Ascending aorta (tissue), 2 donors: Measurements from ENCODE around the gene NUBPL. TPM values are rescaled to one million over a fixed set of nuclear protein-coding genes. Genes with fewer than 3 reads are reported as not detected.

ENCODE experiments used
- DNase-seq, 2 donors: peaks; one replicate each; pipeline ENCODE4 v3.0.0-alpha.2; 2019; ENCODE audit warnings: low spot score in 2 of 2
- H3K27ac ChIP-seq, 2 donors: fragments of 200-600 bp; sonication (generic); one replicate each; pipeline ENCODE4 v1.5.1; 2016 to 2017; ENCODE audit warnings: mild to moderate bottlenecking in 1 of 2
- H3K27me3 ChIP-seq: fragments of 200-600 bp; sonication (generic); one replicate; pipeline ENCODE4 v1.5.1; 2017
- H3K36me3 ChIP-seq, 2 donors: fragments of 200-600 bp; sonication (generic); one replicate each; pipeline ENCODE4 v1.5.1; 2016
- H3K4me1 ChIP-seq, 2 donors: fragments of 200-600 bp; sonication (generic); one replicate each; pipeline ENCODE4 v1.5.1; 2016 to 2017; ENCODE audit warnings: mild to moderate bottlenecking in 1 of 2
- H3K4me3 ChIP-seq, 2 donors: fragments of 200-600 bp; sonication (generic); one replicate each; pipeline ENCODE4 v1.5.1; 2016 to 2017; ENCODE audit warnings: mild to moderate bottlenecking in 1 of 2
- H3K9me3 ChIP-seq, 2 donors: fragments of 200-600 bp; sonication (generic); one replicate each; pipeline ENCODE4 v1.5.1; 2016
- CTCF ChIP-seq, 3 experiments: fragments of 200-600 bp in 2 of 3; fragments of 450-650 bp in 1 of 3; sonication (generic) in 2 of 3; IDR thresholded peaks; one replicate each; pipeline ENCODE4 v1.5.1; 2016 to 2019; ENCODE audit warnings: antibody characterized with exemption in 3 of 3, mild to moderate bottlenecking in 1 of 3, moderate library complexity in 1 of 3
- intact Hi-C: fragments of 100-400 bp; cut with DNase I; formaldehyde crosslinking; loops from one replicate; pipeline ENCODE4 v1.15.1; 2023
- total RNA-seq: library from RNA; depleted of rRNA; stranded (reverse); fragments of >200 nt; gene quantifications from one replicate; pipeline ENCODE4 v1.1.0, GENCODE V29; 2016

The NUBPL gene
- total RNA-seq, 1 donor from 2014 or later = 1.7 TPM

DNA sequence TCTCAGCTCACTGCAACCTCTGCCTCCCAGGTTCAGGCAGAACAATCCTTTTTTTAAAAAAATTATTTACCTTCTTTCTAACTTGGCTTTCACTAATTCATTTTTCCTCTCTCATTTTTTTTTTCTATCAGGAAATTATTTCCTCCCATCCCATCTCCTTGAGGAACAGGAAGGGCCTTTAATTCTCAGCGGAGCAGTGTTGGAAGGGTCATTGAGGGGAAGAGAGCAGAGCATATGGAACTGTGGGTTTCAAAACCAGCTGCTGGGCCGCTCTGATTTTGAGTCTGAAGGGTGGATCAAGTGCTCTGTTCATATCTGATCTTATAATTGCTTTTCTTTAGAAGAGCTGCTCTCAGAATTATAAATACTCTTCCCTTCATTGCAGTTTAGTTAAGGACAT lies 29.0 kb downstream of the NUBPL start:
- no peaks in the 10 kb centered on the region for H3K4me1 ChIP-seq
- no peak for DNase-seq
- no peak for TF ChIP-seq CTCF (IDR thresholded peaks at IDR 0.05)
- H3K9me3 ChIP-seq = no peaks in the 10 kb centered on the region
- no peak overlapping the region for H3K27ac ChIP-seq
- no peaks in the 10 kb centered on the region for H3K36me3 ChIP-seq
- intact Hi-C loops = no loop called here
- H3K4me3 ChIP-seq = no peak overlapping the region
- H3K27me3 ChIP-seq = no peaks in the 10 kb centered on the region

DNA sequence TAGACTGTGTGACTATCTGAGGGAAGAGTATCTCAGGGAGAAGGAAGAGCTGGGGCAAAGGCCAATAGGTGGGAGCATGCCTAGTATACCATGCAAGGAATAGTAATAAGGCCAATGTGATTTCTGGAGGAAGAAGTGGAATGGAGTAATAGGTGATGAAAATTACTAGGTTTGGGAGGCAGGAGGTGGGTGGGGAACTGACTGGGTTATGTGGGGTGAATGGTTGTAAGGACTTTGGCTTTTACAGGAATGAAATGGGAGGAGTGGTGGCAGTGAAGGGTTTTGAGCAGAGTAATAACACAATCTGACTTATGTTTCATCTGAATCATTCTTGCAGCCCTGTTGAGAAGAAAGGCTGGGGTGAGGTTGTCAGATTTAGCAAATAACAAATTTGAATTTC lies 30.9 kb downstream of the NUBPL start:
- no peak for DNase-seq
- H3K9me3 ChIP-seq = no peaks in the 10 kb centered on the region

GRCh38 chr14:31592631-31593030 lies 31.4 kb downstream of the NUBPL start:
- intact Hi-C loops = no loop called here
- H3K27me3 ChIP-seq = no peaks in the 10 kb centered on the region
- no peaks in the 10 kb centered on the region for H3K4me1 ChIP-seq
- no peak for DNase-seq
- H3K27ac ChIP-seq = no peak overlapping the region
- no peak overlapping the region for H3K4me3 ChIP-seq
- no peak for TF ChIP-seq CTCF (IDR thresholded peaks at IDR 0.05)
- no peaks in the 10 kb centered on the region for H3K9me3 ChIP-seq
- H3K36me3 ChIP-seq = no peaks in the 10 kb centered on the region

More for the DNA sequence above, 30.9 kb downstream of the NUBPL start:
- Histone ChIP-seq H3K36me3 (no peaks in the 10 kb centered on the region), H3K27me3 (no peaks in the 10 kb centered on the region), H3K4me1 (no peaks in the 10 kb centered on the region), H3K27ac (no peak overlapping the region), H3K4me3 (no peak overlapping the region)
- intact Hi-C loops = no loop called here
- no peak for TF ChIP-seq CTCF (IDR thresholded peaks at IDR 0.05)

DNA sequence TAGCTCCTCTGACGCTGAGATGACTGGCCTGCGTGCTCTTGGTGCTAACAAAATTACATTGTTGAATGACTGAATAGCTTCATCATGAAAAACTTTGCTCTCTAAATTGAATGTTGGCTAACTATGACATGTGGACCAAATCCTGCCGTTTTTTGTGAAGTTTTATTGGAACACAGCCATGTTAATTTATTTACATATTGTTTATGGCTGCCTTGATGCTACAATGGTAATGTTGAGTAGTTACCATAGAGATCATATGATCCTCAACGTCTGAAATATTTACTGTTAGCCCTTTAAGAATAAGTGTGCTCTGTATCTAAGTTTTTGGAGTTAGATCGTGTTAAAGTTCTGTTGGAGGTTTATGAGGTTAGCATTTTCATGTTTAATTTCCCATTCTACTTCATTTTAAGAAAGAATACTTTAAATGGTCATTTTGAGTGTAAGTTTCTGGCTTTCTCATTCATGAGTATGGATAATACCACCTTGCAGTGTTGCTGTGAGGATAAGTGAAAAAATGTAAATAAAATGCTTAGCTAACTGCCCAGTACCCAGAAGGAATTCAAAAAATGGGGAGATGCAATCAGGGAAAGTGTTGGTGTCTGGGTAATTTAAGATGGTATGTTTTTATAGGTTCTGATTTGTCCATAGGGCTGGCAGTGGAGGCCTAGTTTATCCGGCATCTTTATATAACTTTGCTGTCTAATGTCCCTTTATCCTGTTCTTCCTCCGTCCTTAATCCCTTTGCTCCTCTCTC lies 35.3 kb downstream of the NUBPL start:
- Histone ChIP-seq H3K27me3 (no peaks in the 10 kb centered on the region), H3K4me1 (no peaks in the 10 kb centered on the region), H3K9me3 (no peaks in the 10 kb centered on the region), H3K4me3 (no peak overlapping the region), H3K36me3 (peaks cover 0 to 10% of the 10 kb centered on the region in 2 donors), H3K27ac (no peak overlapping the region)
- no peak for DNase-seq
- intact Hi-C loops = no loop called here
- TF ChIP-seq CTCF (IDR thresholded peaks at IDR 0.05) = no peak

GRCh38 chr14:31605702-31606101 lies 44.5 kb downstream of the NUBPL start:
- H3K4me3 ChIP-seq = no peak overlapping the region
- peaks cover 0 to 5% of the 10 kb centered on the region in 2 donors for H3K9me3 ChIP-seq
- DNase-seq = no peak
- peaks cover 0 to 2% of the 10 kb centered on the region in 2 donors for H3K4me1 ChIP-seq
- no peaks in the 10 kb centered on the region for H3K36me3 ChIP-seq
- no peak for TF ChIP-seq CTCF (IDR thresholded peaks at IDR 0.05)
- H3K27me3 ChIP-seq = no peaks in the 10 kb centered on the region
- no peak overlapping the region for H3K27ac ChIP-seq
- intact Hi-C loops = no loop called here
